ENCODE measurements around the gene MND1.
"Not testable (repeated sequence)": the region's sequence is repeated elsewhere in the genome, so short reads cannot be mapped to it uniquely, and the experiment has no call there.

MND1 gene

DNA sequence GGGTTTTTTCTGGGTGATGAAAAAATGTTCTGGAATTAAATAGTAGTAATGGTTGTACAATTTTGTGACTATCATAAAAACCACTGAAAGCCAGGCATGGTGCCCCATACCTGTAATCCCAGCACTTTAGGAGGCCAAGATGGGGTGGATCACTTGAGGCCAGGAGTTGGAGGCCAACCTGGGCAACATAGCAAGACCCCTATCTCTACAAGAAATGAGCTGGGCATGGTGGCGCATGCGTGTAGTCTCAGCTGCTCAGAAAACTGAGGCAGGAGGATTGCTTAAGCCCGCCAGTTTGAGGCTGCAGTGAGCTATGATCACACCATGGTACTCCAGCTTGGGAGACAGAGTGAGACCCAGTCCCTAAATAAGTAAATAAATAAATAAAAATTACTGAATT, 63.4 kb downstream of the MND1 start:
- DNase-seq: no peak

DNA sequence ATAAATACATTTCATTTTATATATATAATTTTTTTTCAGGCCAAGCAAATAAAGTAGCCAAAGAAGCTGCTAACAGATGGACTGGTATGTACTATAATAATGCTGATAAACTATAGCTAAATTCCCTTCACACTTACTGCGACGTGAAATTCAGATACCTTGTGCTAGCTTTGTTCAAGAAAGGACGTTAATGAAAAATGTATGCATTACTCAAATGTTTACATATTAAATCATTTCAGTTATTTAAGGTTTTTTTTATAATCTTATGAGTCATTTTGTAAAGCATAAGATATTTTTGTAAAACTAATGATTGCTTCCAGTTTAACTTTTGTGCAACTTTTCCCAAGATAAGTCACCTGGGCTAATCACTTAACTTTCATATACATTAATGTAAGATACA, 64.4 kb downstream of the MND1 start:
- peak; percentile 3 for DNase-seq

DNA sequence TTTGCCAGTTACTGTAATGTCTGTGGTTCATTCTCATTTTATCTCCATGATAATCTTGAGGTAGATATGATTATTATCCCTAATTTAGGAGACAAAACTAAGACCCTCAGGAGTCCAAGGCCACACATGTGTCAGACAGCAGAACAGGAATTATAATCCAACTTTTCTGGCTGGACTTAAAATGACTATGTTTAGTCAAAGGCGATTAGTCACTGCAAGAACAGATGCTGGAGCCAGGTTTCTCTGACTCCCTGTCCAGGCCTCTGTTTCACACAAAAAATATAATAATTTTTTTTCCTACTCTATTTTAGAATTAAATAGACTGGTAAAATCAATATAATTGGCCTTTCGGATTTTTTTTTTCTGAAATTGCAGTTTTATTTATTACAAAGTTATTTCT, 64.9 kb downstream of the MND1 start:
- peak; percentile 60 for DNase-seq

DNA sequence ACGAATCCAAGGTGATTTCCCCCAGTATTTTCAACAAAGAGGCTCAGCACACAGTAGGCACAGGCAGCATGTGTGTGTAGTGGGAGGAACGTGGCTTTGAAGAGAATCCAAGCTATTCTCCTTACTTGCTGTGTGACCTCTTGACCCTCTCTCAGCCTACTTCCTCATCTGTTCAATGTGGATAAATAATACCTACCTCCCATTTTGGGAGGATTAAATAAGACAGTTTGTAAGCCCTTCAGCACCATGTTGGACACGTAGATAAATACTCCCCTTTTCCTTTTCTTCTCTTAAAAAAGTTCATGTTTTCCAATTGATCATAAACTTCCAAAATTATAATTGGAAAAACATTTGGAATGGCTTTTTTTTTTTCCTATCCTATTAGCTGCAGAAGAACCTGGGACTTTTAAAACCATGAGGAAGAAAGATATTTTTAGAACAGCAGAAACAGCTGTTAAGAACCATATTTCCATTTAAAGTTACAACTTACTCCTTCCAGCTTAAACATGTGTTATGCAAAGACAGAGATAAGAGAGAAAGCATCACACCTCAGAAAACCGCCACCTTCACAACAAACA, 65.5 kb downstream of the MND1 start:
- DNase-seq: peak; percentile 8

DNA sequence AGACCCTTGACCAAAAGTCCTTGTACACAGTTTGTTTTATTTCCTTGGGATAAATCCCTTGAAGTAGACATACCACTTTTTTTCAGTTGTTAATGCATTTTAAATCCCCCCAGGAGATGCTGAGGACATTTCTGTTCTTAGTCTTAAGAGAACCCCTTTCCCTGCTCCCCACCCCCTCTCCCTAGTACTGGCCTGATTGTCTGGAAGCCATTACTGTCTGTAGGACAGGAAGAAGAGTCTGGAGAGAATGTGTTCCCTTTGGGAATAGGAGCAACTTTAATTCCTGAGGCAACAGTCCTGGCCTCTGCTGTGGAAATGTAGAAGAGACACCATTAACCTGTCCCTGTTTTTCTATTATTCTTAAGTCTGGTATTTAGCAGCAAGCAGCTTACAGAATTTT, 69.4 kb downstream of the MND1 start:
- DNase-seq: no peak

DNA sequence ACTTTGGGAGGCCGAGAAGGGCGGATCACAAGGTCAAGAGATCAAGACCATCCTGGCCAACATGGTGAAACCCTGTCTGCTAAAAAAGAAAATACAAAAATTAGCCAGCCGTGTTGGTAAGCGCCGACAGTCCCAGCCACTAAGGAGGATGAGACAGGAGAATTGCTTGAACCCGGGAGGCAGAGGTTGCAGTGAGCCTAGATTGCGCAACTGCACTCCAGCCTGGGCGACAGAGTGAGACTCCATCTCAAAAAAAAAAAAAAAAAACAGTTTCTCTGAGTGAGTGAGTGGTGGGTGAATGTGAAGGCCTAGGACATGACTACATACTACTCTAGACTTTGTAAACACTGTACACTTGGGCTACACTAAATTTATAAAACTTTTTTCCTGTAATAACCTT, 72.0 kb downstream of the MND1 start:
- not testable (repeated sequence) for DNase-seq

DNA sequence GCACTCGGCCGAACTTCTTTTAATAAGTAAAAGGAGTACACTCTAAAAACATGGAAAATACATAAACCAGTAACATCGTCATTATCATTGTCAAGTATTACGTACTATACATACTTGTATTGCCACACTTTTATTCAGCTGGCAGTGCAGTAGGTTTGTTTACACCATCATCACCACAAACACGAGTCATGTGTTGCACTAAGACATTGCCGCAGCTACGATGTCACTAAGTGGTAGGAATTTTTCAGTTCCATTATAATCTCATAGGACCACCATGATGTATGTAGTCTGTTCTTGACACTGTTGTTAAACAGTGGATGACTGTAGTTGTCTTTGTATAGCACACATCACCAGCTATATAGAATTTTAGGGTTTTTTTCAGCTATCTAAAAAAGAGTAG, 73.6 kb downstream of the MND1 start:
- peak; percentile 21 for DNase-seq

DNA sequence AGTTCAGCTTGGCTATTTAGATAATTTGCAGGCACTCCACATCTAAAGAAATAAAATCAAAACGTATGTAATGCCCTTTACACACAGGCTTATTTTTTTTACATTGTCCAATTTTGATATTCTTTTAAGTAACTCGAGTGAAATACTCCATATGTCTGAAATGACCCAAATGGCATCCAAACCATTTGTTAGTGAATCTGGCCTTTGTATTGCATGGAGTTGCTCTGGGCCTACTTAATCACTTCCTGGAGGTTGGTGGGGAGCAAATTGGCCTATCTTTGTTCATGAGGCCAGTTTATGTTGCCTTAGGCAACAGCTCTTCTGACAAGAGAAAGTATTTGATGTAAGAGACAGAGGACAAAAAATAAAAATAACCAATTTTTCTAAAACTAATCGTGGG, 74.1 kb downstream of the MND1 start:
- DNase-seq: peak; percentile 43

DNA sequence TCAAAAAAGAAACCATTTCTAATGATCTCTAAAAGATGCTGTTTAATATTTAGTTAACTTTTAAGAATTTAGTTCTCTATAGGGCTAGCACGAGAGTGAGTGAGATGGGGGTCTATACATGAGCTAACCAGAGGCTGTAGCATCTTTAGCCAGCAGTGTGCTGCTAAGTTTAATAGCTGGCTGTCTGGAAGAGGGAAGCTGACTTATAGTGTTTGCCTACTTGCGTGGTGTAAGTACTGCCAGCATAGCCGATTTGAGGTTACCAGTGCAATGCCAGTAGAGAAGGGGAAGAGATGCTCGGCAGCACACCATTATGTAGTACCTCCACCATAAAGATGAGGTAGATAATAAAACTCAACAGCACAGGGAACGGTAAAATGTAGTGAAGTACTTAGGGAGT, 74.5 kb downstream of the MND1 start:
- DNase-seq: no peak

DNA sequence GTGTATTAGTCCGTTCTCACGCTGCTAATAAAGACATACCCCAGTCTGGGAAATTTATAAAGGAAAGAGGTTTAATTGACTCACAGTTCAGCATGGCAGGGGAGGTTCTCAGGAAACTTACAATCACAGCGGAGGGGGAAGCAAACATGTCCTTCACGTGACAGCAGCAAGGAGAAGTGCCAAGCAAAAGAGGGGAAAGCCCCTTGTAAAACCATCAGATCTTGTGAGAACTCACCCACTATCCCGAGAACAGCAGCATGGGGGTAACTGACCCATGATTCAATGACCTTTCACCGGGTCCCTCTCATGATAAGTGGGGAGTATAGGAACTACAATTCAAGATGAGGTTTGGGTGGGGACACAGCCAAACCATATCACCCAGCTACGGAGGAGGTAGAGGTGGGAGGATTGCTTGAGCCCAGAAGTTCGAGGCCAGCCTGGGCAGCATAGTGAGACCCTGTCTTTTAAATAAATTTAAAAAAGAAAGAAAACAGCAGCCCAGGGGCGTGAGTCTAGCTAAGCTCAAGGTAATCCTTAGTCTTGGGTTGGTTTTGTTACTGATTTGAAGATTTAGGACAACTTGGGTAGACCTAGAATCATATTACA, 75.3 kb downstream of the MND1 start:
- DNase-seq: no peak

DNA sequence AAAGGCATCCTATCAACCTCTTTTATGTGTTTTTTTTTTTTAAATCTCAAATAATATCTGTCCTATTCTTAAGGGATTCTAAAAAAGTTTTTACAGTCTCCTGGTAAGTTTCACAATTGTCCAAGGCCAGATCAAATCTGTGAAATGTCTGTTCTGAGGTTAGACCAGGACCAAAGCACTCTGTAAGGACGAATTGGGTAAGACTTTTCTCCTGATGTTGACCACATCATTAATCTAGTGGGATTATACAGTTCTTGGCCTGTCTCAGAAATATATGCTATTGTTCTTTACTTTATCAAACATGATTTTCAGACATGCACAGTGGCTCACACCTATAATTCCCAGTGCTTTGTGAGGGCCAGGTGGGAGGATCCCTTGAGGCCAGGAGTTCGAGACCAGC, 75.9 kb downstream of the MND1 start:
- no peak for DNase-seq

DNA sequence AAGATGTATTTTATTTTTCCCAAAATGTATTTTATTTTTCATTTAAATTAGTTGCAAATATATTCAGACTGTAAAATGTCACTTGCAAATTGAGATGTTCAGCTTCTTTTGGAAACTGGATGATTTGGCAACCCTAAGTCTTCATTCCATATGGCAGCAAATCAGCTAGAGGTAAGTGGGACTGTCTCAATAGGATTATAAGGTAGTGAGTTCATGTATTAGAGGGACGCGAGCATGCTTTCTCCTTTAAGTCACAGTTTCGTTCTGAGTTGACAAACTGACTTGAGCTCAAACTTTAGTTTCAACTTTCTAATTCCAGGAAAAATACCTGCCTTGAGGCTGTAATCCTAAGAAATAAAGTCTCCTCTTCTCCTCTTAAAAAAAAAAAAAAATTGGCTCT, 77.5 kb downstream of the MND1 start:
- no peak for DNase-seq

DNA sequence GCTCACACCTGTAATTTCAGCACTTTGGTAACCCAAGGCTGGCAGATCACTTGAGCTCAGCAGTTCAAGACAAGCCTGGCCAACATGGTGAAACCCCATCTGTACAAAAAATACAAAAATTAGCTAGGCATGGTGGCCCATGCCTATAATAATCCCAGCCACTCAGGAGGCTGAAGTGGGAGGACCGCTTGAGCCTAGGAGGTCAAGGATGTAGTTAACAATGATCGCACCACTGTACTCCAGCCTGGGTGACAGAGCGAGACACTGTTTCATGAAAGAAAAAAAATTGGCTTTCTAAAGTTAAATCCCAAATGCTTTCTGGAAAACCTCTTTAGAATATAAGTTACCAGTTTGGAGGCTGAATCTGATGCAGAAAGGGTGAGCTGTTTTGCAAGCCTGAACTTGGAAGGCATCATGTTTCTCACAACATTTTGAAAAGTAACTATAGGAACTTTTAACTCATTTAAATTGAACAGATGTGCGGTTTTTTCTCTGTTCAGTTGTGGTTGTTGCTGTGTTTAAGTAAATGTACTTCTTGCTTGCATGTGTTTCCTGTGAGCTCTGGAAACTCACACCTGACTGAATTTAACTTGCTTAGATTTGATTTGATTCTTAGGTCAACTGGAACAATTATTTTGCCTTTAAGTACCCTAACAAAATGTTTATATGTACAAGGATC, 81.9 kb downstream of the MND1 start:
- DNase-seq: no peak

DNA sequence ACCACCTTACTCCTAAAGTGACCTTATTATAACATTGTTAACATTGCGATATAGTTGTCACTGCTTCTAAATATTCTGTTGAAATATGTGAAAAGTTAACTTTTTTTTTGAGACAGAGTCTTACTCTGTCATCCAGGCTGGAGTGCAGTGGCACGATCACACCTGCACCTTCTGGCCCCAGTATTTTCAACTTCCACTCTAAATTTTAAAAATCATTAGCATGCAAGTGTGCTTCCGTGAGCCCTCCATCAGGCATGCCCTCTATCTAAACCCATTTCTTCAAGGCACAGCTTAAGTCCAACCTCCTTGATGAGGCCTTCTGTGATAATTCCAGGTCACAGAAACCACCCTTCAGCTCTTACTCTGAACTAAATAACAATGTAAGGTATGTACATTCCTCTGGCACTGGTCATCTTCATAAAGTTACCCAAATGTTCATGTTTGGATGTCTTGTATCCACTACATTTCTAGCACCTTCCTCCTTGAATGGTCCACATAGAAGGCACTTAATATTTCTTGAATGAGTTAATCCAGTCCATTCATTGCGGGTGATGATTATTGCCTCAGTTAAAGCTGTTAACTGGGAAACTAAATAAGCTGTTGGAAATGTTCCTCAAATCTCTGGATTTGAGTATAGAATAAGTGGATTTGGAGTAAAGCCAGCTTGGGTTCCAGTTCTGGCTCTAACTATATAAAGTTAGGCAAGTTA, 83.0 kb downstream of the MND1 start:
- peak; percentile 54 for DNase-seq

DNA sequence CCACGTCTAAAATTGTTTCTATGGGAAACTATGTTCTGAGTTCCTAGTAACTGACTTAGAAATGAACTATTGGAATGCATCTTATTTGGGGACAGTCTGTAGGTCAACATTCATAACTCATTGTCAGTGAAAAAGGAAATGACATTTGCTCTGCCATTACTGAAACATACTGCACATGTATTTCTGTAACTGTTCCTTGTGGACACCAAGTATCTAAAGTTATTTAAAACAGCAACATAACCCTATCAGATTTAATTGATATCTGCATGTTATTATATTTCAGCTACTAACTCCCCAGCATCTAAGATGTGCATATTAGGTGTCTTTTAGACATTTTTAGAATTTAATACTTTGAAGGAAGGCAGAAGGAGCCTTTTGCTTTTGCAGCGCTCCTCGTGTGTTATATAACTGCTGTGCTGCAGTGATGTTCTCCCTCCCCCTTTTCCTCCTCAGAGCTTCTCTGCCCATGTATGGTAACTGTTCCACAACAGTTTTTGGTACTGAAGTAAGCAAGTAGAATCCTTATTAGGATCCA, 84.5 kb downstream of the MND1 start:
- no peak for DNase-seq

DNA sequence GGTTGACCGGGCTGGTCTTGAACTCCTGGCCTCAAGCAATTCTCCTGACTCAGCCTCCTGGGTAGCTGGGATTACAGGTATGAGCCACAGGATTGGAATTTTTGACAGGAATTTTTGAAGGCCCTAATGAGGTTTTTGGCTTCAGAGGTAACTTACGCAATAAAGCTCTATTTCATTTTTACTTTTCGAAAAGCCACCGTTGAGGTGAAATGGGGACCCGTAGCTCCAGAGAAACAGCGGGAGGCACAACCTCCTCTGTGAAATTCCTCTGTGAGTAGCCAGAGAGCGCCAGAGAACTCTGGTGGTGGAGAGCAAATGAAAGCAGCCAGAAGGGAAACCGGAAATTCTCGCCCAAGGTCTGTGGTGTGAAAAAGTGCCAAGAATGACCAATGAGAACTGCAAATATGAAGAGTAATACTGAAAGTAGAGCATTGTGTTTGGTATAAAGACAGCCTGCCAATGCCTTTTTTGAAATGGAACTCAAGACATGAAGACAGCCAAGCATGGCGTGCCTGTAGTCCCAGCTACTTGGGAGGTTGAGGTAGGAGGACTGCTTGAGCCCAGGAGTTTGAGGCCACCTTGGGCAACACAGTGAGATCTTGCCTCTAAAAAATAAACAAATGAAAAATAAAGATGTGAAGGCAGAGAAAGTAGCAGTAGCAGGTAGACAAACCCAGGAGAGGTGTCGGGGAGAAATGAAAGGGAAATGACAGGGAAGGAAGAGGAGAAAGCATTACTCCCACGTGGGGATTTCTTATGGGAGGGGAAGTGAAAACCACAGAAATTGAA, 88.7 kb downstream of the MND1 start:
- DNase-seq: peak; percentile 70

DNA sequence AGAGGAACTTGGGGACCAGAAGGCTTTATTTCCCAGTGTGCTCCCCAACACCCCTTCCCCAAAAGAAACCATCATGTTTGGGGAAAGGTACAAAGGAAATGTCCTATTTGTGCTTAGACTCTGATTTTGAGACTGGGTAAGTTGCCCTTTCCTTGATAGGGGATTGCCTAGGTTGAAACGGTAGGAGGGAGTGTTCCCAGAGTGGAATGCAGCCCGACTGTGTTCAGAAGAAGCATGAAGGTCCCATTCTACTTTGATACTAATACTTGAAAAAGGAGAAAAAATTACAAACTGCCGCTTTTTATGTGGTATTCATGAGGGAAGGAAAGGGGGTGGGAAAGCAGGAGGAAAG, 89.2 kb downstream of the MND1 start:
- no peak for DNase-seq

DNA sequence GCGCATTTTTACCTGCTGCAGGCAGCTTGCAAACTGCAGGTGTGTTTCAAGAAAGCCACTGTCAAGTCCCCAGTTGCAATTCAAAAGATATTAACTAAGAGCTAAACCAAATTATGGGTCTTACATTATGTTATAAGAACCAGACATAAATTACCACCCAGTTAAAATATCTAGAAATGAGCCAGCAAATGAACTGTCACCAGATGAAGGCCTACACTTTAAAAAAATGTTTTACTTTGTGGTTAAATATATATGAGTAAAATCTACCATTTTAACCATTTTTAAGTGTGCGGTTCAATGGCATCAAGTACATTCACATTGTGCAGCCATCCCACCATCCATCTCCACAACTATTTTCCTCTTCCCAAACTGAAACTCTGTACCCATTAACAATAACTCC, 89.7 kb downstream of the MND1 start:
- no peak for DNase-seq

DNA sequence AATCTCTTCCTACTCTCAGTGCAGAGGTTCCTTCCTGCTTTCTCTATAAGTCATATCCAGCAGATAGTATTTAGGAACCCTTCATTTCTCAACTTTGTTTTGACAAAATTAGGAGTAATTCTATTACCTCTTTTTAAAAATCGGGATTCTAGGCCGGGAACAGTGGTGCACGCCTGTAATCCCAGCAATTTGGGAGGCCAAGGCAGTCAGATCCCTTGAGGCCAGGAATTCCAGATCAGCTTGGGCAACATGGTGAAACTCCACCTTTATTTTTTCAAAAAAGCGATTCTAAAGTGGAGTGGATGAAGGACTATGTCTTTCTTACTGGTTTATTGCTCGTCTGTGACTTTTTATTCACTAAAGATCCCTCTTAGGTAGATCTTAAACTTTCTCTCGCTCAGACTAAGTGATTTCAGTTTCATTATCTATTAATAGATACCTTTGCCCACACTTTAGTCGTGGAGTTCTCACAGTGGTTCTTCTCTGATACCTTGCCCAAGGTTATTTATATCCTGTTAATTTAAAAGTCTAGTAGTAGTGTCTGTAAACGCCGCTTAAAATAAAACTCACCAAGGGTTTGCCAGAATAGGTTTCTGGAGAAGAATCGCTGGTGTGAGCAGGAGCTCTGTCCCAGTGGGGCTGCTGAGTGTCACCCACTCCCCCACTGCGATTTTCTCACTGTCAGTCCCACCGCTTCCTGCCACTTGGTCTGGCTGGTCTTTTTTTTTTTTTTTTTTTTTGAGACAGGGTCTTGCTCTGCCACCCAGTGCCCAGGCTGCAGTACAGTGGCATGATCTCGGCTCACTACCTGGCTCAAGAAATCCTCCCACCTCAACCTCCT, 94.6 kb downstream of the MND1 start:
- DNase-seq: no peak

DNA sequence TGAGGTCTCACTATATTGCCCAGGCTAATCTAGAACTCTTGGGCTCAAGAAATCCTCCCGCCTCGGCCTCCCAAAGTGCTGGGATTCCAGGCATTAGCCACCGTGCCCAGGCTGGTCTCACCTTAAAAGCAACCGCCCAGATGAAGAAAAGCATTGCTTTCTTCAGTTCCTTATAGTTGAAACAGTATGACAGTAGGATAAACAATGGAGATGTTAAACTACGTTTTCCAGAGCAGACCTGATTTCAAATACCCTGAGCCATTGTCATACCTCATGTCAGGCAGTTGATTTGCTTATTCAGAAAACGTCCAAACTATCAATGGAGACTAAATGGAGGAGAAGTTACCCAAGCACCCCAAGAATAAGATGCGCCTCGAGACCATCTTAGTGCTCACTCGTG, 95.3 kb downstream of the MND1 start:
- no peak for DNase-seq

DNA sequence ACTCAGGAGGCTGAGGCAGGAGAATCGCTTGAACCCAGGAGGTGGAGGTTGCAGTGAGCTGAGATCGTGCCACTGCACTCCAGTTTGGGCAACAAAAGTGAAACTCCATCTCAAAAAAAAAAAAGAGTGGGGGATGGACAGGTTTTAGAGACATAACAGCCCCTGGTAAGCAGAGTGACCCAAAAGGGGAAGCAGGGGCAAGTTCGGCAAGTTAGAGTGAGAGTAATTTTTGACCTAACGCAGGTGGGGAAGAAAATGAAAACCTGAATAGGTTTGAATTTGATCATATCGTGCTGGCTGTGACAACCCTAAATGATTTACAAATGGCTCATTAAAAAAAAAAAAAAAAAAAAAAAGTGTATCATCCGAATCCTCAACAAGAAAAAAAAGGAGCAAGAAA, 96.0 kb downstream of the MND1 start:
- no peak for DNase-seq
